Astrocyte of the spinal cord (primary cell): Measurements from ENCODE around the gene BRWD1.

Experiments
- DNase-seq: peaks from one replicate; pipeline ENCODE4 v3.0.0; 2011; ENCODE audit warnings: low read depth, low spot score
- H3K4me3 ChIP-seq: 2 replicates; pipeline ENCODE4 v1.5.1; 2011; ENCODE audit warnings: low read depth, mild to moderate bottlenecking, low read length, moderate library complexity
- in situ Hi-C: cut with HindIII; loops from 2 replicates; pipeline ENCODE4 v1.10.0; 2017; ENCODE audit warnings: low sequenced_read_pairs
- TF ChIP-seq, protein P1 (sequence below): IDR thresholded peaks from 2 replicates; pipeline ENCODE4 v1.5.1; 2012; ENCODE audit warnings: low read depth, mild to moderate bottlenecking, low read length, inconsistent platforms

The BRWD1 gene

GRCh38 chr21:39180429-39181019 is 132.9 kb downstream of the BRWD1 start:
- no peak for DNase-seq
- in situ Hi-C loops: no loop called here
- no peak overlapping the region for H3K4me3 ChIP-seq
- TF ChIP-seq, protein P1, sequence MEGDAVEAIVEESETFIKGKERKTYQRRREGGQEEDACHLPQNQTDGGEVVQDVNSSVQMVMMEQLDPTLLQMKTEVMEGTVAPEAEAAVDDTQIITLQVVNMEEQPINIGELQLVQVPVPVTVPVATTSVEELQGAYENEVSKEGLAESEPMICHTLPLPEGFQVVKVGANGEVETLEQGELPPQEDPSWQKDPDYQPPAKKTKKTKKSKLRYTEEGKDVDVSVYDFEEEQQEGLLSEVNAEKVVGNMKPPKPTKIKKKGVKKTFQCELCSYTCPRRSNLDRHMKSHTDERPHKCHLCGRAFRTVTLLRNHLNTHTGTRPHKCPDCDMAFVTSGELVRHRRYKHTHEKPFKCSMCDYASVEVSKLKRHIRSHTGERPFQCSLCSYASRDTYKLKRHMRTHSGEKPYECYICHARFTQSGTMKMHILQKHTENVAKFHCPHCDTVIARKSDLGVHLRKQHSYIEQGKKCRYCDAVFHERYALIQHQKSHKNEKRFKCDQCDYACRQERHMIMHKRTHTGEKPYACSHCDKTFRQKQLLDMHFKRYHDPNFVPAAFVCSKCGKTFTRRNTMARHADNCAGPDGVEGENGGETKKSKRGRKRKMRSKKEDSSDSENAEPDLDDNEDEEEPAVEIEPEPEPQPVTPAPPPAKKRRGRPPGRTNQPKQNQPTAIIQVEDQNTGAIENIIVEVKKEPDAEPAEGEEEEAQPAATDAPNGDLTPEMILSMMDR: peak; percentile 19

DNA sequence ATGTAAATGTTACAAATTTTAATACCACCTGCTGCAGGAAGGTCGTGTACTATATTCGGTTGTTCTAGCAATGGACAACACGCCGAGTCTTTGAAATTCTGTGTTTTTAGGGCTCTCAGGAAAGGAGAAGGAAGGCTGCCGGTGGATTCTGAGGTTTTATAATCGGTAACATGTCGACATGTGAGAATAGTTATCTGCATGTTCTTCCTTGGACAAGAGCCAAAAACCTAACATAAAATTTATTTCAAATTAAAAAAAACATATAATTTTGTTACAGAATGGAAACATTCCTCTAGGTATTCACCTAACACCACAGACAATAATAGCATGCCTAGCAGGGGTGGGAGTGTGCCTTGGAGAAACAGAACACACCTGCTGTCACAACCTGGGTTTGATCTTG is 135.0 kb downstream of the BRWD1 start:
- TF ChIP-seq, protein P1: no peak
- H3K4me3 ChIP-seq: no peak overlapping the region
- in situ Hi-C loops: no loop called here
- DNase-seq: no peak

DNA sequence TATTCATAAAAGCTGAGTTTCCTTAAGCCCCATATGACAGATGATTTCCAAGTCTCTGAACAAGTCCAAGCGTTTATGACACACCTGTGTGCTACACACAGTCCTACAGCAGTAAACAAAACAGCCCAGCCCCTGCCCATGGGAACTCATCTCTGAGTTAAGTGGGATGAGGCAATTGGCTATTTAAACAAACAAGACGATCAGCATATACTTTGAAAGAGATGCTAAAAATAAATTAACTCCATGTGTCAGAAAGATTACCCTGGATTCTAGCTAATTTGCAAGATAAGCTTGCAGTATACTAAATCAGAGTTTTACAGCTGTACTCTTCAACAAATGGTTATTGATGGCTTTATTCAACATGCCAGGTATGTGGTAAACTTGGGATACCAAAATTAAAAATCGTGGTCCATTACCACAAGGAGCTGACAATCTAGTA is 137.1 kb downstream of the BRWD1 start:
- H3K4me3 ChIP-seq: no peak overlapping the region
- DNase-seq: no peak
- TF ChIP-seq, protein P1: no peak
- in situ Hi-C loops: no loop called here

- in situ Hi-C loops: no loop called here
- DNase-seq: no peak
- H3K4me3 ChIP-seq: no peak overlapping the region
- TF ChIP-seq, protein P1: no peak
Observed at GRCh38 chr21:39175665-39176064, 137.8 kb downstream of the BRWD1 start.

DNA sequence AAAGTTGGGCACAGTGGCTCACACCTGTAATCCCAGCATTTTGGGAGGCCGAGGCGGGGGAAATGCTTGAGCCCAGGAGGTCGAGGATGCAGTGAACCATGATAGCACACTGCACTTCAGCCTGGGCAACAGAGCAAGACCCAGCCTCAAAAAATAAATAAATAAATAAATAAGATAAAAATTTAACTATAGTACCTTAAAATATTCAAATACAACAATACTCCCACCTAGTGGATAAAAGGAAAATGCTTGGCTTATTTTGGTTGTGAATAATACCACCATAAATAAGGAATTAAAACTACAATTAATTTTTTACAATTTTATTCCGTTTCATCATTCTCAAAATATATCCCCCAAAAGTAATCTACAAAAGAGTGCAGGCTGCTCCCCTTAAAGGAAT is 138.3 kb downstream of the BRWD1 start:
- in situ Hi-C loops: no loop called here
- DNase-seq: peak; percentile 45
- TF ChIP-seq, protein P1: peak; percentile 43

DNA sequence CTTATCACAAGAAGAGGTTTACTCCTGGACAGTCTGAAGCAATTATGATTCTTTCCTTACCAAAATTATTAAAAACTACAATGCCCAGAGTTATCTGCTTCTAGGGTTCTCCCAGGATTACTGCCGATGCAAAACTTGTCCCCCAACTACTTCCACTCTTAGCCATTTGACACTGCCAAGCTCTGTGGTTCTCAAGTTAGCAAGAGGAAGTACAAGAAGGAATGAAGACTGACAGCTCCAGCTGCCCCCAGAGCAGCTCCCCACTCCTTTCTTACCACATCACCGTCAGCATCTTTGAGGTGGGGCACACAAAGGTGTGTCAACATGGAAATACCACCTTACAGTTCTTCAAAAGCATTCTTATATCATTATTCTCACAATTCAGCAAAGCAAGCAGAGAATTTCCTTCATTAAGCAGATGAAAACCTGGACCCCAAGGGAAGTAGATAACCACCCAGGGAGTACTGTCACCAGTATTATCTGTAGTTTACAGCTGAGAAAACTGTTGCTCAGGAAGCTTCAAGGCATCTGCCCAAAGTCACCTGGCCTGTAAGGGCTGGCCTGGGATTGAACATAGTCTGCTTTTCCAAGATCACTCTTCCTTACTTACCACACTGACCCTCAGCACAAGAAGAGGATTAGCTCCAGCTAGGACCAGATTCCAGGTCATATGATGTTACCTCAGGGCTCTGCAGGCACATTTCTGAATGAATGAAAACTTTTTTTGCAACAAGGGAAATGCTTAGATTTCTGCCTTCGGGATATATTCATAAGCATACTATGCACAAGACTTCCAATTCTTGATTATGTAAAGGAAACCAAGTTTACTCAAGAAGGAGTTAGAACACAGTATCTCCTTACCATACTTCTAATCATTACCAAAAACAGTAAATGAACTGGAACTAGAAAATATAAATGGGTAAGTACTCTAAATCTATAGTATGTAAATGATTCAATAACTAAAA is 139.4 kb downstream of the BRWD1 start:
- DNase-seq: no peak
- in situ Hi-C loops: no loop called here
- no peak overlapping the region for H3K4me3 ChIP-seq
- TF ChIP-seq, protein P1: no peak

More for the DNA sequence above, 138.3 kb downstream of the BRWD1 start:
- H3K4me3 ChIP-seq: no peak overlapping the region
